Loucy (cell line): ENCODE data around the gene MRM2.

Source experiments
- EZH2phosphoT487 ChIP-seq: fragments of 200-600 bp; IDR thresholded peaks from 2 replicates; pipeline ENCODE4 v1.6.1; 2018; ENCODE audit warnings: antibody characterized with exemption, mild to moderate bottlenecking, moderate library complexity, borderline replicate concordance
- TF ChIP-seq, protein P1 (sequence below): fragments of 200-600 bp; sonication (generic); conservative IDR thresholded peaks from 2 replicates; pipeline ENCODE4 v1.5.1; 2014; ENCODE audit warnings: mild to moderate bottlenecking, antibody characterized with exemption, low read length

- TF ChIP-seq, protein P1, sequence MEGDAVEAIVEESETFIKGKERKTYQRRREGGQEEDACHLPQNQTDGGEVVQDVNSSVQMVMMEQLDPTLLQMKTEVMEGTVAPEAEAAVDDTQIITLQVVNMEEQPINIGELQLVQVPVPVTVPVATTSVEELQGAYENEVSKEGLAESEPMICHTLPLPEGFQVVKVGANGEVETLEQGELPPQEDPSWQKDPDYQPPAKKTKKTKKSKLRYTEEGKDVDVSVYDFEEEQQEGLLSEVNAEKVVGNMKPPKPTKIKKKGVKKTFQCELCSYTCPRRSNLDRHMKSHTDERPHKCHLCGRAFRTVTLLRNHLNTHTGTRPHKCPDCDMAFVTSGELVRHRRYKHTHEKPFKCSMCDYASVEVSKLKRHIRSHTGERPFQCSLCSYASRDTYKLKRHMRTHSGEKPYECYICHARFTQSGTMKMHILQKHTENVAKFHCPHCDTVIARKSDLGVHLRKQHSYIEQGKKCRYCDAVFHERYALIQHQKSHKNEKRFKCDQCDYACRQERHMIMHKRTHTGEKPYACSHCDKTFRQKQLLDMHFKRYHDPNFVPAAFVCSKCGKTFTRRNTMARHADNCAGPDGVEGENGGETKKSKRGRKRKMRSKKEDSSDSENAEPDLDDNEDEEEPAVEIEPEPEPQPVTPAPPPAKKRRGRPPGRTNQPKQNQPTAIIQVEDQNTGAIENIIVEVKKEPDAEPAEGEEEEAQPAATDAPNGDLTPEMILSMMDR = no peak
- no peak for TF ChIP-seq EZH2phosphoT487
Measured at GRCh38 chr7:2217206-2217605, 24.8 kb downstream of the MRM2 start.
